ENCODE results near the gene CD9.

CD9 gene

GRCh38 chr12:6263931-6264330, 63.7 kb downstream of the CD9 start:
- H3K4me3 ChIP-seq (ENCODE audit: low read depth, low read length), result no peak overlapping the region
- TF ChIP-seq CTCF (IDR thresholded peaks at IDR 0.05; ENCODE audit: low read depth, low read length), result no peak

GRCh38 chr12:6264402-6265037, 64.3 kb downstream of the CD9 start:
- H3K4me3 ChIP-seq (ENCODE audit: low read depth, low read length), result no peak overlapping the region

GRCh38 chr12:6265038-6265405, 64.8 kb downstream of the CD9 start:
- TF ChIP-seq CTCF (IDR thresholded peaks at IDR 0.05; ENCODE audit: low read depth, low read length), result no peak
- H3K4me3 ChIP-seq (ENCODE audit: low read depth, low read length), result no peak overlapping the region

More at GRCh38 chr12:6264402-6265037, 64.3 kb downstream of the CD9 start:
- no peak for TF ChIP-seq CTCF (IDR thresholded peaks at IDR 0.05; ENCODE audit: low read depth, low read length)

- no peak overlapping the region for H3K4me3 ChIP-seq (ENCODE audit: low read depth, low read length)
These were observed 66.4 kb downstream of the CD9 start for GRCh38 chr12:6266541-6266966.

GRCh38 chr12:6266971-6267721, 66.9 kb downstream of the CD9 start:
- no peak overlapping the region for H3K4me3 ChIP-seq (ENCODE audit: low read depth, low read length)
- TF ChIP-seq CTCF (IDR thresholded peaks at IDR 0.05; ENCODE audit: low read depth, low read length), result no peak

More at GRCh38 chr12:6266541-6266966, 66.4 kb downstream of the CD9 start:
- TF ChIP-seq CTCF (IDR thresholded peaks at IDR 0.05; ENCODE audit: low read depth, low read length), result no peak

- H3K4me3 ChIP-seq (ENCODE audit: low read depth, low read length), result no peak overlapping the region
- no peak for TF ChIP-seq CTCF (IDR thresholded peaks at IDR 0.05; ENCODE audit: low read depth, low read length)
These were observed 68.4 kb downstream of the CD9 start for GRCh38 chr12:6268484-6269157.

GRCh38 chr12:6269986-6270385, 69.8 kb downstream of the CD9 start:
- H3K4me3 ChIP-seq (ENCODE audit: low read depth, low read length), result no peak overlapping the region
- TF ChIP-seq CTCF (IDR thresholded peaks at IDR 0.05; ENCODE audit: low read depth, low read length), result no peak

Data from WI38 (cell line).